Central memory CD8-positive, alpha-beta T cell (primary cell): ENCODE results near the gene HTT.
A peak's percentile ranks its signal among the peaks of the same experiment; 100 is the strongest.

Source experiments
- ATAC-seq: fragments of 150-1000 bp; cut with Tn5 transposase; replicated peaks from 2 replicates; pipeline ENCODE4 v1.10.0; 2022; ENCODE audit warnings: mild to moderate bottlenecking, moderate FRiP score, moderate number of reproducible peaks; ENCODE audit not compliant: poor library complexity, severe bottlenecking; ENCODE audit errors: extremely low read depth
- DNase-seq, 2 donors: peaks; one replicate each; pipeline ENCODE4 v3.0.0; 2021; ENCODE audit warnings: low spot score in 2 of 2
- H3K27ac Mint-ChIP-seq: one replicate; pipeline ENCODE4 v1.8.0; 2022; ENCODE audit warnings: low read depth, mild to moderate bottlenecking, moderate library complexity, mixed read lengths
- H3K27me3 Mint-ChIP-seq: one replicate; pipeline ENCODE4 v1.8.0; 2022; ENCODE audit warnings: mixed read lengths
- H3K36me3 Mint-ChIP-seq: one replicate; pipeline ENCODE4 v1.8.0; 2022; ENCODE audit warnings: mild to moderate bottlenecking, moderate library complexity, mixed read lengths; ENCODE audit not compliant: insufficient read depth
- H3K4me1 Mint-ChIP-seq: one replicate; pipeline ENCODE4 v1.8.0; 2022; ENCODE audit warnings: mixed read lengths
- H3K4me3 Mint-ChIP-seq: one replicate; pipeline ENCODE4 v1.8.0; 2022; ENCODE audit warnings: mild to moderate bottlenecking, moderate library complexity, mixed read lengths
- H3K9me3 Mint-ChIP-seq: one replicate; pipeline ENCODE4 v1.8.0; 2022; ENCODE audit warnings: mixed read lengths

HTT gene

DNA sequence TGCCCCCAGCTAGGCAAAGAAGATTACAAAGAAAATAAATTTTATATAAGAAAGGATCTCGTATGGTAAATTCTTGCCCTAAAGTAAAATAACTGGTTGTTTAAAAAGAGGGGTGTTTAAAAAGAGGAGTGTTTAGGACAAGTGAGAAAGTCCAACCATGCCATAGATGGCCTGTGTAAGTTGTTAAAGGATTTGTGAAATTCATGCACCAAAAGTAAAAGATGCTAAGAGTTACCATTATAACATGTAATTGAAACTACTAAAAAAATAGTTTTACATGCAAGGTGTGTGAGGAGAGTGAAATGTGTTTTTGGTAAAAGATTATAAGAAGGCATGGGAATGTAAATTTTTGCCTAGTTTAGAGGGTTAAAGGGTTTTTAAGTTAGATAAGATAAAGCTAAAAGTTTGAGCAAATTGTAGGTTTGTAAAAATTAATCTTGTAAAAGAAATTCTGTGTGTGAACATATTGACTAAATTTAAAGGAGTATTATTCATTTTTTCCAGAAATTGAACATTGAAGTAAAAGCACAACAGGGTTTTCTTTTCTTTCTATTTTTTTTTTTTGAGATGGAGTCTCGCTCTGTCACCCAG, 20.2 kb upstream of the HTT start:
- Mint-ChIP-seq H3K4me1 (no peaks in the 10 kb centered on the region), H3K27me3 (peaks cover 2% of the 10 kb centered on the region), H3K27ac (no peak overlapping the region), H3K36me3 (no peaks in the 10 kb centered on the region), H3K4me3 (no peak overlapping the region), H3K9me3 (peaks cover 5% of the 10 kb centered on the region)
- no peak for ATAC-seq
- no peak for DNase-seq

DNA sequence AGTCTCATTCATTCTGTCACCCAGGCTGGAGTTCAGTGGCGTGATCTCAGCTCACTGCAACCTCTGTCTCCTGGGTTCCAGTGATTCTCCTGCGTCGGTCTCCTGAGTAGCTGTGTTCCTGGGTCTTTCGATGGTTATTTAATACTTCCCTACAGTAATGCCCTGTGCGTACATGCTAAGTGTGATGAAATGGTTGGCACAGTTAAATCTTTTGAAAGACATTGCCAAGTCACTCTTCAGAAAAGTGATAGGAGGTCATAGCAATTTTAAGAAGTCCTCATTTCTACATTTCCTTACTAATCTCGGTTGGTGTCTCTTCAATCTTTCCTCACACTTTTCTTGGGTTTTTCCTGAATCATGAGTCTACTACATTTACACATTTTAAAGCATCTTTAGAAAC, 14.5 kb upstream of the HTT start:
- DNase-seq (no peak), ATAC-seq (no peak)
- Mint-ChIP-seq H3K27ac (no peak overlapping the region), H3K4me3 (no peak overlapping the region), H3K4me1 (no peaks in the 10 kb centered on the region), H3K36me3 (no peaks in the 10 kb centered on the region), H3K9me3 (no peaks in the 10 kb centered on the region), H3K27me3 (peaks cover 36% of the 10 kb centered on the region)

DNA sequence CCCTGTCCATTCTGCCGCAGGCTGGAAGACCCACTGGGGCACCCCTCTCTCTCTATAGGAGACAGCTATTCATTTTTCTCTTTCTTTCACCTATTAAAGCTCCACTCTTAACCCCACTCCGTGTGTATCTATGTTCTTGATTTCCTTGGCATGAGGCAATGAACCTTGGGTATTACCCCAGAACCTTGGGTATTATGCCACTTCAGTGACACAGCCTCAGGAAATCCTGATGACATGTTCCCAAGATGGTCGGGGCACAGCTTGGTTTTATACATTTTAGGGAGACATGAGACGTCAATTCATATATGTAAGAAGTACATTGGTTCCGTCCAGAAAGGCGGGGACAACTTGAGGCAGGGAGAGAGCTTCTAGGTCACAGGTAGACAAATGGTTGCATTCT, 13.5 kb upstream of the HTT start:
- DNase-seq, result no peak
- Mint-ChIP-seq H3K36me3 (no peaks in the 10 kb centered on the region), H3K4me3 (no peak overlapping the region), H3K9me3 (no peaks in the 10 kb centered on the region), H3K27me3 (peaks cover 36% of the 10 kb centered on the region), H3K4me1 (no peaks in the 10 kb centered on the region), H3K27ac (no peak overlapping the region)
- ATAC-seq, result no peak

DNA sequence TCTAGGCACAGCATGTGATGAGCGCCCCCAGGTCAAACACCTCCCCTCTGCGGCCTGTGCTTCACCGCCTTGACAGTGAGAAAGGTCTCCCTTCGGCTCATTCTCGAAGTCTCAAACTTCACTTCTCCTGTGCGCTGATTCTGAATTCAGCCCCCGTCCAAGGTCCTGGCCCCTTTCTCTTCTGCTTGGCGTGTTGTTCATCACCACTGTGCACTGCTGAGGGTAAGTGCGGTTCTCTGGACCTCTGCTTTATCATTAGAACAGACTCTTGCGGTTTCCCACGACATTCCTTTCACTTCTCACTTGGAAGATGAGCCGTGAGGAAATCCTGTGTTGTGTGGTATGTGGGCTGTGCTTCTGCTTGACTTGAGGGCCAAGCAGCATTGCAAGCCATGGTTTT, 12.0 kb upstream of the HTT start:
- Mint-ChIP-seq H3K36me3 (no peaks in the 10 kb centered on the region), H3K4me3 (no peak overlapping the region), H3K9me3 (no peaks in the 10 kb centered on the region), H3K4me1 (no peaks in the 10 kb centered on the region), H3K27me3 (peaks cover 36% of the 10 kb centered on the region), H3K27ac (no peak overlapping the region)
- ATAC-seq (no peak), DNase-seq (no peak)

DNA sequence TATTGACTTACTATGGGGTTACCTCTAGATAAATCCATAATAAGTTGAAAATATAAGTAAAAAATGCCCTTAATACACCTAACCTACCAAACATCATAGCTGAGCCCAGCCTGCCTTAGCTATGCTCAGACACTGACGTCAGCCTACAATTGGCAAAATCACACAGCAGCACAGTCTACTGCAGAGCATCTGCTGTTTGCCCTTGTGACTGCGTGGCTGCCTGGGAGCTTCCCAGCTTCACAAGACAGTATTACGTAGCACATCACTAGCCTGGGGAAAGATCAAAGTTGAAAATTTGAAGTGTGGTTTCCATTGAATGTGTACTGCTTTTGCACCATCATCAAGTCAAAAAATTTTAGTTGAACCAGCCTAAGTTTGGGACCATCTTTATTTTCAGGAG, 8.9 kb upstream of the HTT start:
- Mint-ChIP-seq H3K27ac (no peak overlapping the region), H3K9me3 (no peaks in the 10 kb centered on the region), H3K4me3 (no peak overlapping the region), H3K36me3 (no peaks in the 10 kb centered on the region), H3K4me1 (no peaks in the 10 kb centered on the region), H3K27me3 (peaks cover 22% of the 10 kb centered on the region)
- DNase-seq (no peak), ATAC-seq (no peak)

DNA sequence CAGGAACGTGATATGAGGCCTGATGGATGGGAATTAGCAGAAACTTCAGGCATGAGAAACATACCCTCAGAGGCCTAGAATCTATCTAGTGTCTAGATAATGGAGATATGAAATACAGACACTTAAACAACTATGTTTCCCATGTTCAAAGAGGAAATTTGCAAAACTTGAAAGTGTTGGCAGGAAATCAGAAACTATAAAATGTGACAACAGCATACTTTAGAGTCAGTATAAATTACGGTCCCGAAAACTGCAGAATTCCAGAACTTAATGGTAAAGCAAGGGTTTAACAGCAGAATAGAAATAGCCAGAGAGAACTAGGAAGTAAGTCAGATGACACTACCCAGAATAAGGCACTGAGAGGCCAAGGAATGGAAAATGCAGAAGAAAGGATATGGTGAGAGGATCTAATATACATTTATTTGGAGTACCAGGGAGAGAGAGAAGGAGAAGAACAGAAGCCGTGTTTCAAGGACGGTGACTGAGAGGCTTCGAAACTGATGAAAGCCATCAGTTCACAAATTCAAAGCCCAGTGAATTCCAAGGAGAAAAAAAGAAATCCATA, 7.6 kb upstream of the HTT start:
- DNase-seq, result no peak
- Mint-ChIP-seq H3K4me1 (no peaks in the 10 kb centered on the region), H3K27me3 (peaks cover 13% of the 10 kb centered on the region), H3K36me3 (no peaks in the 10 kb centered on the region), H3K4me3 (no peak overlapping the region), H3K27ac (no peak overlapping the region), H3K9me3 (no peaks in the 10 kb centered on the region)
- no peak for ATAC-seq

DNA sequence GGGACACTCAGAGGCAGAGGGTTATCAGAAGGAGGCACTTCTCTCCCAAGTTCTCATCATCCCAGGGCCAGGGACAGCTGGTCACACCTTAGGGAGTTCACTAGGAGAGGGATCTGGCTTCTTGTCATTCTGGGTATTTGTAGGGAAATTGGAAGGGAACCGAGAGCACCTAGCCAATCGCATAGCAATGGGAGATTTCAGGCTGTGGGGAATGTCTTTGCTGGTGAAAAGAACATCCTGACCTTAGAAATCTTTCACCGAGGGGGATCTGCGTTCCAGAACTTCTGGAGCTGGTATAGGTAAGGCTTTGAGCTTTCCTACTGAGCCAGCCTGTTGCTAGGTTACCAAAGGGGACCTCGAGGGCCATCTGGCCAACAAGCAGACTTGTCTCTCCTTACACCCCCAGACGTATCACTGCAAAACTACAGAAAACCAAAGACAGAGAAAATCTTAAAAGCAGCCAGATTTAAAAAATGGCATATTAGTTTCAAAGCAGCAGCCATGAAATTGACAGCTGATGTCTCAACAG, 6.9 kb upstream of the HTT start:
- no peak overlapping the region for H3K4me3 Mint-ChIP-seq
- H3K9me3 Mint-ChIP-seq, result no peaks in the 10 kb centered on the region
- peaks cover 10% of the 10 kb centered on the region for H3K27me3 Mint-ChIP-seq
- H3K36me3 Mint-ChIP-seq, result peaks cover 1% of the 10 kb centered on the region
- no peak overlapping the region for H3K27ac Mint-ChIP-seq
- no peaks in the 10 kb centered on the region for H3K4me1 Mint-ChIP-seq
- DNase-seq (no peak), ATAC-seq (no peak)

DNA sequence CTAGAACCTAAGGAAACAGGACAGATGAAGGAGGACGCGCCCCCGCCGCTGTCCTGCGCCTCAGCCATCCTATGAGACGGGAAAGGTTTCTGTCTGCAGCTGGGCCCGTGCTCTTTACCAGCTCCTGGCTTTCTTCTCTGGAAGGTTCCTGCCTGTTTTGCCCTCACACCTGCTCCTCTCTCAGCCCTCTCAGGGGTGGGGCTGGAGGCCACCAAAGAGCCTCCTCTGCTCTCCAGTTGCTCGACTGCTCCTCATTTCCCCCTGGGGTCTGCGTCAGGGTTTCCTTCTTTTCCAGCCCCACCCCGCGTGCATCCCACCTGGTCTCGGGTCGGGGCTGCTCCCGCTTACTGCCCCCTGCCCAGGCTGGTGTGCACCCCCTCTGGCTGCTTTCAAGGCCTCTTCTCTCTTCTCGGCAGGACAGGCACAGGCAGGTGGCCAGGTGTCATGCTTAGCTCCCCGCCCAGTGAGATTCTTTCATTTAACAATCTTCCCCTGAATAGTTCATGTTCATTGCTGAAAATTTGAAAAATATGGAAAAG, 4.8 kb upstream of the HTT start:
- no peak for DNase-seq
- H3K27ac Mint-ChIP-seq, result no peak overlapping the region
- H3K4me3 Mint-ChIP-seq, result no peak overlapping the region
- no peaks in the 10 kb centered on the region for H3K4me1 Mint-ChIP-seq
- ATAC-seq, result no peak
- H3K27me3 Mint-ChIP-seq, result no peaks in the 10 kb centered on the region
- peaks cover 5% of the 10 kb centered on the region for H3K36me3 Mint-ChIP-seq
- H3K9me3 Mint-ChIP-seq, result no peaks in the 10 kb centered on the region

DNA sequence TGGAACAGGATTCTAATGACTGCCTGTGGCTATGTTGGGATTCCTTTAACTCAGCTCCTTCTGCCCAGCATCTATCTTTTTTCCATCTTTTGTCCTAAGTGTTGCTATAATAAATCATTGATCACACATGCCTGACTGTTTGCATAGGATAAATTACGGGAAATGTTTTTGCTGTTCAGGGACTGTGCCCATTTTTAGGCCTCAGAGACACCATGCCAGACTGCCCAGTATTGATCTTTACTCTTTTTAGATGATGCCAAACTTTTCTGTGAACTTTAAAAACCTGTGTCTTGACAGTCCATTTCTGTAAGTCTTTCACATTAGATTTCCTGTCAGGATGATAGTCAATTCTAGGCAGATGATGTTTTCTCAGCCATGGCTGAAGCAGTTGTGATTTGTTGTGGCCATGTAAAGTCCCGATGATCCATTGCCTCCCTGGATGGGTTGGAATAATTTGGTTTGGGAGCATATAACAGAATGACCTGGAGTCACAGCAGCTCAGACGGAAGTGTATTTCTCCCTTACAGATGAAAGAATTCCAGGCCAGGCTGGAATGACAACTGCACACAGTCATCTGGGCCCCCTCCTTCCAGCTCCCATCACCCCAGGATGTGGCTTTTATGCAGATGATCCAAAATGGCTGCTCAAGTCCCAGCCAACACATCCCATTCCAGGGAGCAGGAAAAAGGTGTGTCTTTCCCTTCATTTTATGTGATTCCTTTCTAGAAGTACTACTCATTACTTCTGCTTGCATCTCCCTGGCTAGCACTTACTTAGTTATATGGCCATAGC, 3.6 kb upstream of the HTT start:
- Mint-ChIP-seq H3K4me3 (no peak overlapping the region), H3K9me3 (no peaks in the 10 kb centered on the region), H3K4me1 (peaks cover 9% of the 10 kb centered on the region), H3K27ac (no peak overlapping the region), H3K36me3 (peaks cover 8% of the 10 kb centered on the region), H3K27me3 (no peaks in the 10 kb centered on the region)
- no peak for ATAC-seq
- DNase-seq, result no peak

DNA sequence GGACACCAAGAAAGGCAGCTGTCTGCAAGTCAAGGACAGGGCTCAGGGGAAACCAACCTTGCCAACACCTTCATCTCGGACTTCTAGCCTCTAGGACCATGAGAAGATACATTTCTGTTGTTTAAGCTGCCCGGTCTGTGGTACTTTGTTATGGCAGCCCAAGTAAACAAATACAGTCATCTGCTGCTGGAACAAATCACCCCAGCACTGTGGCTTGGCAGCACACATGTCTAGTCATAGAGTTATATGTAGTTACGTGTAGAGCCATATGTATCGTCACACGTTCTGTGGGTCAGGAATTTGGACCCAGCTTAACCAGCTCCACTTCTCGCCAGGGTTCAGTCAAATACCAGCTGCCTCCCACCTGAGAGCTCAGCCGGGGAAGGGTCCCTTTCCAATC, 2.7 kb upstream of the HTT start:
- ATAC-seq (no peak), DNase-seq (no peak)
- H3K36me3 Mint-ChIP-seq, result peaks cover 8% of the 10 kb centered on the region
- H3K27ac Mint-ChIP-seq, result no peak overlapping the region
- H3K9me3 Mint-ChIP-seq, result no peaks in the 10 kb centered on the region
- H3K27me3 Mint-ChIP-seq, result no peaks in the 10 kb centered on the region
- H3K4me1 Mint-ChIP-seq, result peaks cover 12% of the 10 kb centered on the region
- H3K4me3 Mint-ChIP-seq, result peak overlapping the region; percentile 53

DNA sequence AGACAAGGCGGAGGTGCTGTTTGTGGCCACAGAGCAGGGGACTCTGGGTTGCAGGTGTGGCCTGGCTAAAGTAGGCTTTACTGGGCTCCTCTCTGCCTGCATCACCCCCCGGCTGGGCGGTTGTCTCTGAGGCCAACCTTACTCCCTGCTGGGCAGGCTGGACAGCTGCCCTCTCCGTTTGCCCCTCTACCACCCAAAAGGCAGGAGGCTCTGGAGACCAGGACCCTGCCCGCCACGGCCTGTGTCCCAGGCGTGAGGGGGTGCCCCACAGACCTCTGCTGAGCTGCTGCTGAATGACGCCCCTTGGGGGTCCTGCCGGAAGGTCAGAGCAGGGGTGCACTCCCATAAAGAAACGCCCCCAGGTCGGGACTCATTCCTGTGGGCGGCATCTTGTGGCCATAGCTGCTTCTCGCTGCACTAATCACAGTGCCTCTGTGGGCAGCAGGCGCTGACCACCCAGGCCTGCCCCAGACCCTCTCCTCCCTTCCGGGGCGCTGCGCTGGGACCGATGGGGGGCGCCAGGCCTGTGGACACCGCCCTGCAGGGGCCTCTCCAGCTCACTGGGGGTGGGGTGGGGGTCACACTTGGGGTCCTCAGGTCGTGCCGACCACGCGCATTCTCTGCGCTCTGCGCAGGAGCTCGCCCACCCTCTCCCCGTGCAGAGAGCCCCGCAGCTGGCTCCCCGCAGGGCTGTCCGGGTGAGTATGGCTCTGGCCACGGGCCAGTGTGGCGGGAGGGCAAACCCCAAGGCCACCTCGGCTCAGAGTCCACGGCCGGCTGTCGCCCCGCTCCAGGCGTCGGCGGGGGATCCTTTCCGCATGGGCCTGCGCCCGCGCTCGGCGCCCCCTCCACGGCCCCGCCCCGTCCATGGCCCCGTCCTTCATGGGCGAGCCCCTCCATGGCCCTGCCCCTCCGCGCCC, 1.1 kb upstream of the HTT start:
- Mint-ChIP-seq H3K27me3 (no peaks in the 10 kb centered on the region), H3K4me3 (peak overlapping the region; percentile 90), H3K36me3 (peaks cover 8% of the 10 kb centered on the region), H3K27ac (no peak overlapping the region), H3K9me3 (no peaks in the 10 kb centered on the region), H3K4me1 (peaks cover 18% of the 10 kb centered on the region)
- DNase-seq (peak in 1 of 2 donors; percentile 10), ATAC-seq (peak; percentile 35)
